ENCODE data around the gene WWOX.

WWOX gene

GRCh38 chr16:78365366-78365765, 265.9 kb downstream of the WWOX start:
- no peak for DNase-seq

GRCh38 chr16:78368121-78369102, 269.0 kb downstream of the WWOX start:
- no peak for DNase-seq

GRCh38 chr16:78372277-78372676, 272.8 kb downstream of the WWOX start:
- DNase-seq: no peak

- no peak for DNase-seq
These were observed 275.7 kb downstream of the WWOX start for GRCh38 chr16:78375055-78375679.

GRCh38 chr16:78376452-78376851, 277.0 kb downstream of the WWOX start:
- no peak for DNase-seq

GRCh38 chr16:78377312-78377711, 277.9 kb downstream of the WWOX start:
- DNase-seq: no peak

- DNase-seq: no peak
These were observed 281.6 kb downstream of the WWOX start for GRCh38 chr16:78381060-78381459.

GRCh38 chr16:78383118-78383517, 283.7 kb downstream of the WWOX start:
- no peak for DNase-seq

GRCh38 chr16:78385086-78385805, 285.8 kb downstream of the WWOX start:
- no peak for DNase-seq

- DNase-seq: no peak
These were observed 287.3 kb downstream of the WWOX start for GRCh38 chr16:78386557-78387324.

GRCh38 chr16:78389009-78389498, 289.6 kb downstream of the WWOX start:
- DNase-seq: no peak

GRCh38 chr16:78390092-78390491, 290.6 kb downstream of the WWOX start:
- no peak for DNase-seq

GRCh38 chr16:78390508-78391324, 291.3 kb downstream of the WWOX start:
- DNase-seq: no peak

GRCh38 chr16:78392585-78393195, 293.2 kb downstream of the WWOX start:
- DNase-seq: no peak

- no peak for DNase-seq
These were observed 295.6 kb downstream of the WWOX start for GRCh38 chr16:78395035-78395434.

GRCh38 chr16:78396046-78396445, 296.6 kb downstream of the WWOX start:
- no peak for DNase-seq

GRCh38 chr16:78396673-78397072, 297.2 kb downstream of the WWOX start:
- DNase-seq: no peak

GRCh38 chr16:78399384-78399783, 299.9 kb downstream of the WWOX start:
- no peak for DNase-seq

GRCh38 chr16:78402833-78403232, 303.4 kb downstream of the WWOX start:
- no peak for DNase-seq

GRCh38 chr16:78405040-78405439, 305.6 kb downstream of the WWOX start:
- DNase-seq: no peak

GRCh38 chr16:78405833-78406232, 306.4 kb downstream of the WWOX start:
- DNase-seq: no peak
